8988T (cell line): ENCODE measurements around the gene MED27.
A peak's percentile ranks its signal among the peaks of the same experiment; 100 is the strongest.

Experiments
- DNase-seq: peaks from one replicate; pipeline ENCODE4 v3.0.0; 2011

Gene MED27

GRCh38 chr9:132079391-132080091 lies at the start of gene MED27:
Gene MED27 (minus strand): TSS chr9:132079867. CDS start chr9:132079844, 23 bp downstream.
- DNase-seq, result peak; percentile 65

- no peak for DNase-seq
Measured at GRCh38 chr9:132127888-132128534, 48.3 kb upstream of the MED27 start.

- DNase-seq, result no peak
Measured at GRCh38 chr9:132126680-132127236, 47.1 kb upstream of the MED27 start.

GRCh38 chr9:132125944-132126679 lies 46.4 kb upstream of the MED27 start:
- DNase-seq, result no peak

- DNase-seq, result no peak
Measured at GRCh38 chr9:132125361-132125760, 45.7 kb upstream of the MED27 start.

- DNase-seq, result no peak
Measured at GRCh38 chr9:132124800-132125199, 45.1 kb upstream of the MED27 start.

GRCh38 chr9:132121021-132121420 lies 41.4 kb upstream of the MED27 start:
- no peak for DNase-seq

- no peak for DNase-seq
Measured at GRCh38 chr9:132117694-132118093, 38.0 kb upstream of the MED27 start.

- DNase-seq, result no peak
Measured at GRCh38 chr9:132116583-132116982, 36.9 kb upstream of the MED27 start.

- no peak for DNase-seq
Measured at GRCh38 chr9:132114102-132114707, 34.5 kb upstream of the MED27 start.

GRCh38 chr9:132109291-132109690 lies 29.6 kb upstream of the MED27 start:
- no peak for DNase-seq

- DNase-seq, result no peak
Measured at GRCh38 chr9:132108728-132109127, 29.1 kb upstream of the MED27 start.

- DNase-seq, result no peak
Measured at GRCh38 chr9:132099741-132100407, 20.2 kb upstream of the MED27 start.

GRCh38 chr9:132099167-132099566 lies 19.5 kb upstream of the MED27 start:
- DNase-seq, result no peak

GRCh38 chr9:132094314-132094791 lies 14.7 kb upstream of the MED27 start:
- no peak for DNase-seq

- DNase-seq, result no peak
Measured at GRCh38 chr9:132090771-132091170, 11.1 kb upstream of the MED27 start.

GRCh38 chr9:132087438-132088030 lies 7.9 kb upstream of the MED27 start:
- DNase-seq, result no peak

- no peak for DNase-seq
Measured at GRCh38 chr9:132082188-132082587, 2.5 kb upstream of the MED27 start.

GRCh38 chr9:132078699-132079356 lies 839 bp downstream of the MED27 start:
- no peak for DNase-seq

- DNase-seq, result no peak
Measured at GRCh38 chr9:132077881-132078698, 1.6 kb downstream of the MED27 start.

GRCh38 chr9:132075853-132076252 lies 3.8 kb downstream of the MED27 start:
- DNase-seq, result no peak
